Keratinocyte (primary cell): ENCODE results near the gene DUSP12. TPM values are rescaled to one million over a fixed set of nuclear protein-coding genes. Genes with fewer than 3 reads are reported as not detected.

ENCODE experiments used
- DNase-seq: peaks from one replicate; pipeline ENCODE4 v3.0.0-alpha.2; 2011; ENCODE audit warnings: low read depth, missing footprints, low spot score
- FAIRE-seq: peaks from 2 replicates; lab custom pipeline; 2011; peaks lifted over from hg19 to GRCh38; lab: Jason Lieb, UNC
- H2AFZ ChIP-seq: 2 replicates; pipeline ENCODE4 v1.6.0; 2012; ENCODE audit warnings: low read length, control low read depth, inconsistent platforms; ENCODE audit not compliant: control insufficient read depth
- H3K27ac ChIP-seq: 2 replicates; pipeline ENCODE4 v1.5.1; 2011; ENCODE audit warnings: low read length; ENCODE audit not compliant: control insufficient read depth, insufficient read depth
- H3K27me3 ChIP-seq: 3 replicates; pipeline ENCODE4 v1.6.0; 2011; ENCODE audit warnings: low read length; ENCODE audit not compliant: control insufficient read depth, insufficient read depth; ENCODE audit errors: extremely low read depth
- H3K36me3 ChIP-seq, 2 experiments: 2 replicates in 1 of 2; 3 replicates in 1 of 2; pipeline ENCODE4 v1.5.1; 2011; ENCODE audit warnings: low read length in 2 of 2, mild to moderate bottlenecking in 1 of 2; ENCODE audit not compliant: control insufficient read depth in 2 of 2, insufficient read depth in 2 of 2; ENCODE audit errors: extremely low read depth in 1 of 2
- H3K4me1 ChIP-seq: 3 replicates; pipeline ENCODE4 v1.5.1; 2011; ENCODE audit warnings: low read length; ENCODE audit not compliant: control insufficient read depth, insufficient read depth; ENCODE audit errors: extremely low read depth
- H3K4me2 ChIP-seq: 3 replicates; pipeline ENCODE4 v1.6.0; 2011; ENCODE audit warnings: low read depth, low read length; ENCODE audit not compliant: control insufficient read depth, insufficient read depth; ENCODE audit errors: extremely low read depth
- H3K4me3 ChIP-seq, 3 experiments: fragments of 200-600 bp in 1 of 3; sonication (generic) in 1 of 3; 2 replicates in 2 of 3; 3 replicates in 1 of 3; pipeline ENCODE4 v1.5.1; 2011 to 2016; ENCODE audit warnings: low read length in 3 of 3, mild to moderate bottlenecking in 3 of 3, control low read depth in 2 of 3, inconsistent platforms in 1 of 3, low read depth in 1 of 3, mixed read lengths in 1 of 3, mixed run types in 1 of 3, moderate library complexity in 1 of 3; ENCODE audit not compliant: control insufficient read depth in 2 of 3, insufficient read depth in 2 of 3; ENCODE audit errors: extremely low read depth in 1 of 3
- H3K79me2 ChIP-seq: 2 replicates; pipeline ENCODE4 v1.6.0; 2012; ENCODE audit warnings: low read length; ENCODE audit not compliant: control insufficient read depth, insufficient read depth
- H3K9ac ChIP-seq: 3 replicates; pipeline ENCODE4 v1.6.0; 2011; ENCODE audit warnings: low read length; ENCODE audit not compliant: control insufficient read depth, insufficient read depth; ENCODE audit errors: extremely low read depth
- H3K9me1 ChIP-seq: 3 replicates; pipeline ENCODE4 v1.6.0; 2011; ENCODE audit warnings: low read length; ENCODE audit not compliant: control insufficient read depth, insufficient read depth; ENCODE audit errors: extremely low read depth
- H3K9me3 ChIP-seq: 2 replicates; pipeline ENCODE4 v1.5.1; 2012; ENCODE audit warnings: low read depth, low read length; ENCODE audit not compliant: control insufficient read depth
- H4K20me1 ChIP-seq: 3 replicates; pipeline ENCODE4 v1.6.0; 2011; ENCODE audit warnings: low read length; ENCODE audit not compliant: control insufficient read depth, insufficient read depth; ENCODE audit errors: extremely low read depth
- CTCF ChIP-seq, 3 experiments: IDR thresholded peaks in 1 of 3; conservative IDR thresholded peaks in 1 of 3; optimal IDR thresholded peaks in 1 of 3; 2 replicates in 2 of 3; 3 replicates in 1 of 3; pipeline versions ENCODE3 to v1.5.1; 2011; ENCODE audit warnings: low read length in 3 of 3, mild to moderate bottlenecking in 3 of 3, moderate library complexity in 2 of 3, control low read depth in 1 of 3, inconsistent platforms in 1 of 3; ENCODE audit not compliant: insufficient read depth in 2 of 3; ENCODE audit errors: extremely low read depth in 1 of 3
- EZH2 ChIP-seq: IDR thresholded peaks from one replicate; pipeline ENCODE4 v1.6.1; 2012; ENCODE audit warnings: inconsistent platforms, mild to moderate bottlenecking, low read length, moderate library complexity
- dilution Hi-C: fragments of 300-500 bp; cut with MboI; formaldehyde crosslinking; loops from one replicate; pipeline ENCODE4 v1.7.0; 2020; ENCODE audit warnings: low sequenced_read_pairs; ENCODE audit not compliant: extremely low pct_ligation_motif_present
- polyA plus RNA-seq, 5 experiments: library from polyadenylated mRNA; depleted of rRNA in 3 of 5; stranded (reverse) in 3 of 5; stranded (forward) in 1 of 5; unstranded in 1 of 5; fragments of >200 nt; gene quantifications; 1 replicate in 1 of 5; 2 replicates in 3 of 5; 3 replicates in 1 of 5; pipeline versions ENCODE4 v1.2.1 to v1.2.3, GENCODE V29; 2011 to 2012; ENCODE audit warnings: missing spikeins in 2 of 5, low read depth in 1 of 5, low replicate concordance in 1 of 5

DUSP12 gene
- polyA plus RNA-seq, 1 donor (not counting 4 experiments of a cell fraction or from before 2014, with no cell fraction given) = 35.3 TPM

- Histone ChIP-seq H4K20me1 (peaks cover 2% of the 10 kb centered on the region), H3K79me2 (peaks cover 48% of the 10 kb centered on the region), H3K9me3 (no peaks in the 10 kb centered on the region), H3K9ac (no peak overlapping the region), H3K36me3 (no peaks in the 10 kb centered on the region), H3K9me1 (no peaks in the 10 kb centered on the region), H3K4me2 (no peak overlapping the region), H3K27ac (no peak overlapping the region), H3K4me1 (peaks cover 6% of the 10 kb centered on the region), H3K4me3 (no peak overlapping the region), H3K27me3 (no peaks in the 10 kb centered on the region), H2AFZ (no peak overlapping the region)
- DNase-seq = no peak
- TF ChIP-seq CTCF (optimal IDR thresholded peaks at IDR 0.05 in 1 of 3, IDR thresholded peaks at IDR 0.05 in 1 of 3, conservative IDR thresholded peaks at IDR 0.05 in 1 of 3; ENCODE audit: extremely low read depth in 1 of 3, insufficient read depth in 2 of 3, low read length in 3 of 3) (no peak), EZH2 (no peak)
- dilution Hi-C loops = no loop called here
- FAIRE-seq = no peak
Measured at GRCh38 chr1:161773791-161774190, 24.2 kb downstream of the DUSP12 start.

GRCh38 chr1:161777261-161777660, 27.7 kb downstream of the DUSP12 start:
- Histone ChIP-seq H3K36me3 (no peaks in the 10 kb centered on the region), H3K9me3 (no peaks in the 10 kb centered on the region), H3K4me3 (no peak overlapping the region), H4K20me1 (peaks cover 2% of the 10 kb centered on the region), H3K79me2 (peaks cover 18% of the 10 kb centered on the region), H3K9ac (no peak overlapping the region), H2AFZ (no peak overlapping the region), H3K27ac (no peak overlapping the region), H3K4me1 (no peaks in the 10 kb centered on the region), H3K27me3 (no peaks in the 10 kb centered on the region), H3K9me1 (no peaks in the 10 kb centered on the region), H3K4me2 (no peak overlapping the region)
- FAIRE-seq (no peak), DNase-seq (no peak)
- TF ChIP-seq EZH2 (no peak), CTCF (optimal IDR thresholded peaks at IDR 0.05 in 1 of 3, IDR thresholded peaks at IDR 0.05 in 1 of 3, conservative IDR thresholded peaks at IDR 0.05 in 1 of 3; ENCODE audit: extremely low read depth in 1 of 3, insufficient read depth in 2 of 3, low read length in 3 of 3) (no peak)
- dilution Hi-C loops = no loop called here
